ENCODE data around the gene MATCAP1. TPM values are rescaled to one million over a fixed set of nuclear protein-coding genes. Genes with fewer than 3 reads are reported as not detected.

Gene MATCAP1
- total RNA-seq, 1 donor from 2014 or later = 6.7 TPM

DNA sequence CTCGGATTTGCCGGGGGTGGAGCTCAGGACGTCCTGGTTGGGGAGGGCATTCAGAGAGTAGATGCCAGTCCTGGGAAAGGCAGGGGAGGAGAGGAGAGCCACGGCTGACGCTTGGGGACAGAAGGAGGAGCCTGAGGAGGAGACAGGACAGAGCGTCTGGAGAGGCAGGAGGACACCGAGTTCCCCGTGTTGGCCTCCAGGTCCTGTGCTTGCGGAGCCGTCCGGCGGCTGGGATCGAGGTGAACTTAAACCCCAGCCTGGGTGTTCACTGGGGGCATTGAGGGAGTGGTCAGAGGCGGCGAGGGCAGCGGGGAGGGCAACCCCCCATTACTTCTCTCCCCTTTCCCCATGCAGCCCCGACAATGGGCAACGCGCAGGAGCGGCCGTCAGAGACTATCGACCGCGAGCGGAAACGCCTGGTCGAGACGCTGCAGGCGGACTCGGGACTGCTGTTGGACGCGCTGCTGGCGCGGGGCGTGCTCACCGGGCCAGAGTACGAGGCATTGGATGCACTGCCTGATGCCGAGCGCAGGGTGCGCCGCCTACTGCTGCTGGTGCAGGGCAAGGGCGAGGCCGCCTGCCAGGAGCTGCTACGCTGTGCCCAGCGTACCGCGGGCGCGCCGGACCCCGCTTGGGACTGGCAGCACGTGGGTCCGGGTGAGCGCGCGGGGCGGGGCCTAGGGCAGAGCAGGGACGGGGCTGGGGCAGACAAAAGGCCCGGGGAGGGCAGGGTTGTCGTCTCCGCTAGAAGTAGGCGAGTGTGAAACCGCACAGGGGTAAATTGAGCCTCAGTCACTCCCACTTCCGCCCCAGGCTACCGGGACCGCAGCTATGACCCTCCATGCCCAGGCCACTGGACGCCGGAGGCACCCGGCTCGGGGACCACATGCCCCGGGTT is 9.7 kb downstream of the MATCAP1 start:
- peak; percentile 70 to 94 for DNase-seq (ENCODE audit: low read depth in 2 of 2)

GRCh38 chr16:67173323-67173722 is 10.4 kb downstream of the MATCAP1 start:
- no peak for DNase-seq (ENCODE audit: low read depth in 2 of 2)

DNA sequence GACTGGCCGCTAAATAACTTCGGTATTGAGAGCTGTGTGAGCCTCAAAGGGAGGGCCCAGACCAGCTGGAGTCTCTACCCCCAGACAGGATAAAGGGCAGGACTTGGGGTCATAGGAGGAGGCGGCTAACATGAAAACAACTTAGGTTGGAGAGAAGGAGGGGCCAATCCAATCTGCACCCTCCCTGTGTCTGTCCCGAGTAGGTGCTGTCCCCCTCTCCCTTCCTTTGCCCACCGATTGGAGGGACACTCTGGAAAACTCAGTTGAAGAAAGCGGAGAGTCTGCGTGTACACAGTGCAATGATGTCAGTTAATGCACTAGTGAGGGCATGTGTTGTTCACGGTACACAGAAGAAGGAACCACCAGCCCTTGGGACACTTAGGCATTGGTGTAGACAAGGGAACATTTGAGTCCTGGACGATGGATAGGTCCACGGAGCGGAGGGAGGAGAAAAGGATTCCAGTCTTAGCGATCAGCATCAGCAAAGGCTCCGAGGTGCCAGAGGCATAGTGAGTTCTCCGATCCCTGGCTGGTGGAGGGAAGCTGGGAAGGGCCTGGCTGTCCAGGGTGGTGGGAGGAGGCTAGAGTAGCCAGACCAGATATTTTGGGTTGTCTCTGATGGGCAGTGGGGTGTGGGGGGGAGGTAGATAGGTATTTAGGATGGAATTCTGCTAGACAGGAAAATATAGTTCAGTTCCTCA is 12.7 kb downstream of the MATCAP1 start:
- DNase-seq (ENCODE audit: low read depth in 2 of 2) = no peak

- DNase-seq (ENCODE audit: low read depth in 2 of 2) = peak; percentile 68 to 85
These were observed 13.4 kb downstream of the MATCAP1 start, which contains the start of gene NOL3 for GRCh38 chr16:67170168-67170948. Gene NOL3 (plus strand): TSS chr16:67170538.

DNA sequence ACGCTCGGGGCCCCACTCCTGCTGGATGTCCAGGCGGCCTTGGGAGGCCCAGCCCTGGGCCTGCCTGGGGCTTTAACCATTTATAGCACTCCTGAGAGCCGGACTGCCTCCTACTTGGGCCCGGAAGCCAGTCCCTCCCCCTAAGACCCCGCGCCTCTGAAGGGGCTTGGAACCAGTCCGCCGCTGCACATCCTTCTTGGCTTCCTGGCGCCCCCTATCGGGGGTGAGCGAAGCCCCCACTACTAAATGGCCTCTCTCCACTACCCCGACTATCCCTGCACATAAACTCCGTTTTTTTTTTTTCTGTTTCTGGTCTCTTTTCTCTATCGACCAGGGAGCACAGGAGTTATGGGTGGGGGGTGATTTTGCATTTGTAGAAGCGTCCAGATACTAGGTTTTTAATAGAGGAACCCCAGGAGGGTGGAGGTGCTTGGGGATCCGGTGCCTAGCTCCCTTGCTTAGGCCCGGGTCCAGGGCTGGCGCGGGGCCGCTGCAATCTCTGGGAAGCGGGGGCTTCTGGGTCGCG is 14.1 kb downstream of the MATCAP1 start:
- DNase-seq (ENCODE audit: low read depth in 2 of 2) = peak in 1 of 2 donors; percentile 40

DNA sequence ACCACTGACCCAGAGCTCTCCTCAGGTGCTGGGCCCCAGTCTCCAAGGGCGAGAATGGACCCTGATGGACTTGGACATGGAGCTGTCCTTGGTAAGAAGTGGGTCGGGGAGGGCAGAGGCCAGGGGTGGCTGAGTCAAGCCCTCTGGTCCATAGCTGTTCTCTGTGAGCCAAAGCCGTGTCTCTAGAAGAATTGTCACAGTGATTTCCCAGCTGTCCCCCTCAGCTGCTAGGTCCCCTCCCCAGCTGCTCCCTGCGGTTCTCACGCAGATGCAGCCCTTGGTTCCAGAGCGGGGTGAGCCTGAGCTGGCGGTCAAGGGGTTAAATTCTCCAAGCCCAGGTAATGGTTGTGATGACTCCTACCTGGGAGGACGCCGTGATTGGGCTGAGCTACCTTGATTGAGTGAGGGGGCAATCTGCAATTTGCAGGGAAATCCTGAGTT is 14.7 kb downstream of the MATCAP1 start:
- DNase-seq (ENCODE audit: low read depth in 2 of 2) = no peak

GRCh38 chr16:67167588-67167987 is 16.2 kb downstream of the MATCAP1 start:
- no peak for DNase-seq (ENCODE audit: low read depth in 2 of 2)

GRCh38 chr16:67166598-67167168 is 17.1 kb downstream of the MATCAP1 start:
- no peak for DNase-seq (ENCODE audit: low read depth in 2 of 2)

DNA sequence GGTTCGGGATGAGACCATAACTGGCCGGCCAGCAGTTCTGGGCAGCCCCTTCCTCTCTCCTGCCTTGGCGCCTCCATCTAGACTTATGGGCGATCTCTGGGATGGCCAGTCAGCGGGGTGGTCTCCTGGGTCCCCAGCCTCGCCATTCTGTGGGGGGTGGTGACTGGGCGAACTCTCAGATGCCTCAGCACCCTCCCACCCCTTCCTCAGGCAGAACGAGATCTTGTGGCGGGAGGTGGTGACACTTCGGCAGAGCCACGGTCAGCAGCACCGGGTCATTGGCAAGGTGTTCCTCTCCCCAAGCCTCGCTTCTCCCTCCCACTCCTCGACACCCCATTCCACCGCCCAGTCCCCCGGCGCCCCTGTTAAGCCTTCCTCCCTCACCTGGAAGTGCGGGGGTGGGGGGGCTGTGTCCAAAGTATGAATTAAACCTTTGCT is 17.6 kb downstream of the MATCAP1 start:
- DNase-seq (ENCODE audit: low read depth in 2 of 2) = no peak

DNA sequence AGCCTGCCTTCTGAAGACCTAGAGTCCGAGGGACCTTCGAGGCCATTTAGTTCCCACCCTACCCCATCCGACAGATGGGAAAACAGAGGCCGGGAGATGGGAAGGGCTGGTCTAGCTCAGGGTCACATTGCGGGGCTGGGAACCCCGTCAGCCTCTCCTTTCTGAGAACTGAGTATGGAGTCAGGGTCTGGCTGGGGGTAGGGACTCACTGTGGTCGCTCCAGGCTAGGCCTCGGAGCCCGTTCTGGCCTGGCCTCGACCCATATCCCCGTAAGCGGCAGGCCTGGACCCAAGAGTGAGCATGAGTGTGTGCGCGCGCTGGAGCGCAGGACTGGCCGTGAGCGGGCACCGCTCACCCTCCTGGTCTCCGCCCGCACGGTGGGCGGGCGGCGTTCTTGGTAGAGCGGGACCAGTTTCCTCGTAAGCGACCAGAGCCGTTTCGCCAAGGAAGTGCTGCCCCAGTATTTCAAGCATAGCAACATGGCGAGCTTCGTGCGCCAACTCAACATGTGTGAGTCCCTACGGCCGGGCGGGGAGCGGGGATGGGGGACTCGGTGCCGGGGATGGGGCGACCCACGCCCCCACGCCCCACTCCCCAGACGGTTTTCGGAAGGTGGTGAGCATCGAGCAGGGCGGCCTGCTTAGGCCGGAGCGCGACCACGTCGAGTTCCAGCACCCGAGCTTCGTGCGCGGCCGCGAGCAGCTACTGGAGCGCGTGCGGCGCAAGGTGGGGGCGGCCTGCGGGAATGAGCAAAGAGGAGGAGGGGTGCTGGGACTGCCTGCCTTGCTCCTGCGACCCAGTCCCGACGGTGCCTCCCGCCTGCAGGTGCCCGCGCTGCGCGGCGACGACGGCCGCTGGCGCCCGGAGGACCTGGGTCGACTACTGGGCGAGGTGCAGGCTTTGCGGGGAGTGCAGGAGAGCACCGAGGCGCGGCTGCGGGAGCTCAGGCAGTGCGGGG is 18.4 kb downstream of the MATCAP1 start:
- DNase-seq (ENCODE audit: low read depth in 2 of 2) = no peak

DNA sequence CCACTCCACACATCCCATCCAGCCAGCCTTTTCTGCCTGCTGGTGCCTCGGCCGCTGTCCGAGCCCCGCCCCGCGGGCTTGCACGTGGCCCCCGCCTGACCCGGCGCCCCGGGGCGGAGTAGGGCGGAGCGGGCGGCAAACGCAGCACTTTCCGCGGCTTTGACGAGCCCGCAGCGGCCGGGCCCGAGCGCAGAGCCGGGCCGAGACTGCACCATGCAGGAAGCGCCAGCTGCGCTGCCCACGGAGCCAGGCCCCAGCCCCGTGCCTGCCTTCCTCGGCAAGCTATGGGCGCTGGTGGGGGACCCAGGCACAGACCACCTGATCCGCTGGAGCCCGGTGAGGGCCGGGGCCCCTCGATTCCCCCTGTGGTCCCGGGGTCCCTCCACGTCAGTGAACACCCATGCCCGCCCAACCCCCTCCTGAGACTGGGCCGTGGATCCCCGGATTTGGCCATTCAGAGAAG is 19.1 kb downstream of the MATCAP1 start, which contains the start of gene HSF4:
Gene HSF4 (plus strand): TSS at position 147 of the 463 bp plus-strand sequence. CDS start 67 bp downstream, at position 214.
- no peak for DNase-seq (ENCODE audit: low read depth in 2 of 2)

DNA sequence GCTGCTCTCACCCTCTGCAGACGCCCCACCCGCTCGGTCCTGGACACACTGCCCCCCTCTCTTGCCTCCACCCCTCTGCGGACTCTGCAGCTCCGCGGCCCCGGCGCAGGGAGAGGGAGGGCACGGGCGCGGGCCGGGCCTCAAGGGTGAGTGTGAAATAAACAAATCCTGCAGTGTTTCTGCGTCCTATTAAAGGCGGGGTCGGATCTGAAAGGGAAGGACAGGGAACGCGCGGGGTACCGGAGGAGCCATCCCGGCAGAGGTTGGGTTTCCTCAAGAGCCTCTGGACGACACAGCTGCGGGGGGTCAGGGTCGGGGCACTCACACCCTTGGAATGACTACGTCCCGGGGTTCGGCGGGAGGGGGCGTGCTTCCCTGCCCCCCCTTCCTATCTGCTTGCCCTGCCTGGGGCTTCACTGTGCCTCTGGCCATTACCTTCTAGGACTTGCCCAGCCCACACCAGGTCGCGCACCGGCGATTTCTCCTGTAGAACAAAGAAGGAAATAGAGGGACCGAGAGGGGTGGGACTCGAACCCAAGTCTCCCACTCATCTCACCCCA is 19.7 kb downstream of the MATCAP1 start:
- no peak for DNase-seq (ENCODE audit: low read depth in 2 of 2)

DNA sequence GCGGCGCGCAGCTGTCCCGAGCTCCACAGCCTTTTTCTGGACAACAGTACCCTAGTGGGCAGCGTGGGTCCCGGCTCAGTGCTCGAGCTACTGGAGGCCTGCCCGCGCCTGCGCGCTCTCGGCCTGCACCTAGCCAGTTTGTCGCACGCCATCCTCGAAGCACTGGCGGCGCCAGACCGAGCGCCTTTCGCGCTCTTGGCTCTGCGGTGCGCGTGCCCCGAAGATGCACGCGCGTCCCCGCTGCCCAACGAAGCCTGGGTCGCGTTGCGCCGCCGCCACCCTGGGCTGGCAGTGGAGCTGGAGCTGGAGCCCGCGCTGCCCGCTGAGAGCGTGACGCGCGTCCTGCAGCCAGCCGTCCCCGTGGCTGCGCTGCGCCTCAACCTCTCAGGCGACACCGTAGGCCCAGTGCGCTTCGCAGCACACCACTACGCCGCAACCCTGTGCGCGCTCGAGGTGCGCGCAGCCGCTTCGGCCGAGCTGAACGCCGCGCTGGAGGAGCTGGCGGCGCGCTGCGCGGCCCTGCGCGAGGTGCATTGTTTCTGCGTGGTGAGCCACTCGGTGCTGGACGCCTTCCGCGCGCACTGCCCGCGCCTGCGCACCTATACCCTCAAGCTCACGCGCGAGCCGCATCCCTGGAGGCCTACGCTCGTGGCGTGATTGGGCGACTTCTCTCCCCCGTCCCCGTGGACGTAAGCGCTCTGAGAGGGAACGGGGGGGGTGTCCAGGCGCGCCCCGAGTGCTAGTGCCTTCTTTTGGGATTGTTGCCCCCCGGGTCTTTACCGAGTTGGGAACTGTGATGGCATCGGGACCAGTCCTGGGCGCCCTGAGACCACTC is 20.4 kb downstream of the MATCAP1 start:
- peak; percentile 38 to 72 for DNase-seq (ENCODE audit: low read depth in 2 of 2)

GRCh38 chr16:67162506-67163163 is 21.1 kb downstream of the MATCAP1 start:
- DNase-seq (ENCODE audit: low read depth in 2 of 2) = no peak

GRCh38 chr16:67161595-67162058 is 22.1 kb downstream of the MATCAP1 start:
- no peak for DNase-seq (ENCODE audit: low read depth in 2 of 2)

DNA sequence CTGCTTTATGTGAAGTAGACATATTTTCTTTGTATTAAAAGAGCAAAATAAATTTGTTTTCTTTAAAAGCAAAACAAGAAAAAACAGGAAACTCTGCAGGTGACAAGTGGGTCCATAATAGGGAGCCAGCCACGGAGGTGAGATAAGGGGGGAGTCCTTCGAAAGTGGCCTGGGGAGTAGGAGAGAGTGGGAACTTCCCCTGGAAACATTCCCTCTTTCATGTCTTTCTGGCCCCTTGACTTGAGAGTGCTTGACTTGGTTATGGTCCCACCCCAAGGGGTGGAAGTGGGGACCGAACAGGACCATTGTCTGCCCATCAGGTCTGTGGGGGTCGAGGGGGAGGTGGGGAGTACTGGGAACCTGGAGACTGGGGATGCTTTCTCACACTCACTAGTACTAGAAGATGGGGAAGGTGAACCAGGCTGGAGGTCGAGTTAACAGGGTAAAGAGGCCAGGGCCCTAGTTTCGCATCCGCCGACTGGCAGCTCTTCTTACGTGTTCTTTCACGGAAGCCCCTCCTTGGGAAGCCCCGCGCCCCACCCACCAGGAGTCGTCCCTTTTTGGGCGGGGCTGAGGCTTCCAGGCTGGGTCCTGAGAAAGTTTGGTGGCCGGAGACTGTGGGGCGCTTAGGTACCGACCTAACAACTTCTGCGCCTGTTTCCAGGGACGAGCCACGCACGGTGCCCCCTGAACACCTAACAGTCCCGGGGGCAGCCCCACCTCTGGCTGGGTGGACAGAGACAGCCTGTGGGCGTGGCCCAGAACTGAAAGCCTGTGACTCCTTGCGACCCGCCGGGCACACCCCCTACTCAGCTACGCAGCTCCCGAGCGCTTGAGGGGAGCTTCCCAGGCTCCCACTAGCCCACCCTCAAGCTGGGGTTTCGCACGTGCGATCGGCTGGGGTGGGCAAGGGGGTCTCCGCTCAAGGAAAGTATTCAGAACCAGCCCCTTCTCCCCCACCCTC is 24.8 kb downstream of the MATCAP1 start:
- peak in 1 of 2 donors; percentile 46 for DNase-seq (ENCODE audit: low read depth in 2 of 2)
